Vagina (tissue), 2 donors: ENCODE data around the gene AMOTL1.

Experiments
- POLR2A ChIP-seq, 2 donors: fragments of 450-650 bp; IDR thresholded peaks; one replicate each; pipeline ENCODE4 v1.6.1; 2017; ENCODE audit warnings: antibody characterized with exemption in 2 of 2, mild to moderate bottlenecking in 2 of 2, moderate library complexity in 2 of 2
- TF ChIP-seq, protein P1 (sequence below), 3 experiments: fragments of 450-650 bp in 2 of 3; fragments of 200-600 bp in 1 of 3; sonication (generic) in 1 of 3; IDR thresholded peaks; one replicate each; pipeline ENCODE4 v1.5.1; 2017 to 2019; ENCODE audit warnings: antibody characterized with exemption in 3 of 3, mild to moderate bottlenecking in 2 of 3, moderate library complexity in 2 of 3

DNA sequence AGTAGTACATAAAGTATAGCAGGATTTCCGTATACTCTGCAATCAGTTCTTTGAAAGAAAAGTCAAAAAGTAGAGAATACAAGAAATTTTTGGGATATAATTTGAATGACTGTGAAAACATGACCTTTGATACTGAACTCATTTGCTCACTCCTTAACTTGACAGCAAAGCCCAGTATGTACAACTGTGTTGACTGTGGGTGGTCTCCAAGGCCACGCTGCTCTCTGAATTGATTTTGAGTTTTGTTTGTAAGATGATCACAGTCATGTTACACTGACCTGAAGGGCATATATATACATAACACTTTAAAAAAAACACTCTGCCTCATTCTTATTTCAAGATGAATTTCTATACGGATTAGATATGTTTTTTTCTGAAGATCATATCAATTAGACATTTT, 9.5 kb upstream of the AMOTL1 start:
- TF ChIP-seq, protein P1, sequence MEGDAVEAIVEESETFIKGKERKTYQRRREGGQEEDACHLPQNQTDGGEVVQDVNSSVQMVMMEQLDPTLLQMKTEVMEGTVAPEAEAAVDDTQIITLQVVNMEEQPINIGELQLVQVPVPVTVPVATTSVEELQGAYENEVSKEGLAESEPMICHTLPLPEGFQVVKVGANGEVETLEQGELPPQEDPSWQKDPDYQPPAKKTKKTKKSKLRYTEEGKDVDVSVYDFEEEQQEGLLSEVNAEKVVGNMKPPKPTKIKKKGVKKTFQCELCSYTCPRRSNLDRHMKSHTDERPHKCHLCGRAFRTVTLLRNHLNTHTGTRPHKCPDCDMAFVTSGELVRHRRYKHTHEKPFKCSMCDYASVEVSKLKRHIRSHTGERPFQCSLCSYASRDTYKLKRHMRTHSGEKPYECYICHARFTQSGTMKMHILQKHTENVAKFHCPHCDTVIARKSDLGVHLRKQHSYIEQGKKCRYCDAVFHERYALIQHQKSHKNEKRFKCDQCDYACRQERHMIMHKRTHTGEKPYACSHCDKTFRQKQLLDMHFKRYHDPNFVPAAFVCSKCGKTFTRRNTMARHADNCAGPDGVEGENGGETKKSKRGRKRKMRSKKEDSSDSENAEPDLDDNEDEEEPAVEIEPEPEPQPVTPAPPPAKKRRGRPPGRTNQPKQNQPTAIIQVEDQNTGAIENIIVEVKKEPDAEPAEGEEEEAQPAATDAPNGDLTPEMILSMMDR (IDR thresholded peaks at IDR 0.05): no peak
- no peak for TF ChIP-seq POLR2A (IDR thresholded peaks at IDR 0.05)
